ENCODE measurements around the gene KAT6B. TPM values are rescaled to one million over a fixed set of nuclear protein-coding genes. Genes with fewer than 3 reads are reported as not detected.
"Not testable (repeated sequence)": the region's sequence is repeated elsewhere in the genome, so short reads cannot be mapped to it uniquely, and the experiment has no call there.

The KAT6B gene
- total and polyA plus RNA-seq, 2 experiments from 2014 or later: 15.8 to 36.2 TPM

- H3K9me3 ChIP-seq (ENCODE audit: low read depth): no peaks in the 10 kb centered on the region
- H3K4me1 ChIP-seq (ENCODE audit: insufficient read depth): peaks cover 16% of the 10 kb centered on the region
- DNase-seq (ENCODE audit: low spot score): no peak
- TF ChIP-seq CTCF (IDR thresholded peaks at IDR 0.05; ENCODE audit: poor library complexity) (no peak), EZH2 (IDR thresholded peaks at IDR 0.05; ENCODE audit: borderline replicate concordance) (no peak), EZH2phosphoT487 (IDR thresholded peaks at IDR 0.05; ENCODE audit: low read depth, severe bottlenecking, unreplicated experiment) (no peak)
- 96% methylated on average over 5 of the region's 5 CpGs for WGBS (ENCODE audit: low lambda C conversion rate, missing lambda C conversion rate)
- no peaks in the 10 kb centered on the region for H3K79me2 ChIP-seq
- H3K36me3 ChIP-seq (replicated peaks; ENCODE audit: insufficient read depth, low read depth): no peaks in the 10 kb centered on the region
- H4K20me1 ChIP-seq (ENCODE audit: insufficient read depth, poor library complexity, severe bottlenecking): no peaks in the 10 kb centered on the region
- H3K4me2 ChIP-seq: no peak overlapping the region
- H3K27me3 ChIP-seq: no peaks in the 10 kb centered on the region
- no peak overlapping the region for H2AFZ ChIP-seq
- H3K27ac ChIP-seq: no peak overlapping the region
- H3K4me3 ChIP-seq: no peak overlapping the region
- H3K9me2 ChIP-seq (replicated peaks; ENCODE audit: insufficient read depth): no peaks in the 10 kb centered on the region
These were observed 224.9 kb downstream of the KAT6B start for GRCh38 chr10:75051308-75051707.

GRCh38 chr10:75055896-75056406 lies 229.6 kb downstream of the KAT6B start:
- H3K4me3 ChIP-seq; H3K4me2 ChIP-seq; DNase-seq (ENCODE audit: low spot score); H3K79me2 ChIP-seq; H3K36me3 ChIP-seq (replicated peaks; ENCODE audit: insufficient read depth, low read depth); H3K27ac ChIP-seq; H3K27me3 ChIP-seq; H3K9me2 ChIP-seq (replicated peaks; ENCODE audit: insufficient read depth); H3K9me3 ChIP-seq (ENCODE audit: low read depth); H2AFZ ChIP-seq; H3K4me1 ChIP-seq (ENCODE audit: insufficient read depth); H4K20me1 ChIP-seq (ENCODE audit: insufficient read depth, poor library complexity, severe bottlenecking): not testable (repeated sequence)
- WGBS (ENCODE audit: low lambda C conversion rate, missing lambda C conversion rate): 85% methylated on average over 2 of the region's 2 CpGs

- H4K20me1 ChIP-seq (ENCODE audit: insufficient read depth, poor library complexity, severe bottlenecking): no peaks in the 10 kb centered on the region
- no peaks in the 10 kb centered on the region for H3K9me3 ChIP-seq (ENCODE audit: low read depth)
- no peak overlapping the region for H2AFZ ChIP-seq
- no peaks in the 10 kb centered on the region for H3K36me3 ChIP-seq (replicated peaks; ENCODE audit: insufficient read depth, low read depth)
- H3K4me1 ChIP-seq (ENCODE audit: insufficient read depth): no peaks in the 10 kb centered on the region
- H3K4me3 ChIP-seq: no peak overlapping the region
- H3K27me3 ChIP-seq: no peaks in the 10 kb centered on the region
- H3K27ac ChIP-seq: no peak overlapping the region
- WGBS (ENCODE audit: low lambda C conversion rate, missing lambda C conversion rate): 82% methylated on average over 4 of the region's 4 CpGs
- DNase-seq (ENCODE audit: low spot score): no peak
- no peaks in the 10 kb centered on the region for H3K79me2 ChIP-seq
- no peak overlapping the region for H3K4me2 ChIP-seq
- no peaks in the 10 kb centered on the region for H3K9me2 ChIP-seq (replicated peaks; ENCODE audit: insufficient read depth)
- TF ChIP-seq EZH2phosphoT487 (IDR thresholded peaks at IDR 0.05; ENCODE audit: low read depth, severe bottlenecking, unreplicated experiment) (no peak), EZH2 (IDR thresholded peaks at IDR 0.05; ENCODE audit: borderline replicate concordance) (no peak), CTCF (IDR thresholded peaks at IDR 0.05; ENCODE audit: poor library complexity) (no peak)
These were observed 231.3 kb downstream of the KAT6B start for GRCh38 chr10:75057680-75058079.

GRCh38 chr10:75058161-75058560 lies 231.8 kb downstream of the KAT6B start:
- H2AFZ ChIP-seq: no peak overlapping the region
- WGBS (ENCODE audit: low lambda C conversion rate, missing lambda C conversion rate): 88% methylated on average over 10 of the region's 10 CpGs

More at GRCh38 chr10:75058161-75058560, 231.8 kb downstream of the KAT6B start:
- no peaks in the 10 kb centered on the region for H3K27me3 ChIP-seq
- no peak overlapping the region for H3K27ac ChIP-seq
- no peaks in the 10 kb centered on the region for H3K4me1 ChIP-seq (ENCODE audit: insufficient read depth)
- DNase-seq (ENCODE audit: low spot score): no peak
- no peaks in the 10 kb centered on the region for H3K9me2 ChIP-seq (replicated peaks; ENCODE audit: insufficient read depth)
- TF ChIP-seq EZH2 (IDR thresholded peaks at IDR 0.05; ENCODE audit: borderline replicate concordance) (no peak), EZH2phosphoT487 (IDR thresholded peaks at IDR 0.05; ENCODE audit: low read depth, severe bottlenecking, unreplicated experiment) (no peak), CTCF (IDR thresholded peaks at IDR 0.05; ENCODE audit: poor library complexity) (no peak)
- H3K4me3 ChIP-seq: no peak overlapping the region
- no peaks in the 10 kb centered on the region for H3K79me2 ChIP-seq
- no peaks in the 10 kb centered on the region for H3K9me3 ChIP-seq (ENCODE audit: low read depth)
- H3K4me2 ChIP-seq: no peak overlapping the region
- no peaks in the 10 kb centered on the region for H4K20me1 ChIP-seq (ENCODE audit: insufficient read depth, poor library complexity, severe bottlenecking)
- no peaks in the 10 kb centered on the region for H3K36me3 ChIP-seq (replicated peaks; ENCODE audit: insufficient read depth, low read depth)

Data from hepatocyte (in vitro differentiated cells).